Measurements from ENCODE around the gene KRT14.
"Not testable (repeated sequence)": the region's sequence is repeated elsewhere in the genome, so short reads cannot be mapped to it uniquely, and the experiment has no call there.

KRT14 gene

DNA sequence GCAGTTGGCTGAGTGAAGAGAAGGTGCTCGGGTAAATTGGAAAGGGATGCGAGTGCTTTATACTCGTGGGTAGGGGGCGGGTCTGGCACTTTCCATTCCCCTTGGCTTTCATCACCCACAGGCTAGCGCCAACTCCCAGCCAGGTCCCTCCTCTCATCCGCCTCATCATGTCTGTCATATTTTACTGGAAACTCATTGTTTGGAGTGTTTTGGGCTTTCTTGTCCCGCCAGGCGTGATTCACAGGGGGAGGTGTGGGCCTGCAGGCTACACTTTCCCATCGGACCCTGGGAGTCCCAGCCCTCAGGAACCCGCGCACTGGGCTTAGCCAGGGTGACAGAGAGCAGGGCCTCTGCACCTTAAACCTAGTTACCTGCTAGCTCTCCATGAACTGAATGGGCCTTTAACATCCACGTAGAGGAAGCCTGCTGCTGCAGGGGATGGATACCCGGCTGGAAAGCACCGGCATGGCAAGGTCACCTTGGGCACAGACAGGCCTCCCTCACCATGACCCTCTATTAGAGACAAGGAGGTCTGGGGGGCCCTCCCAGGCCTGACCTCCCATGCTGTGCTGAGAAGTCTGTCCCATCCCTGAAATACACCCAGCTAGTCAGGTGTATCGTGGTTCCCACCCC, at the start of gene KRT14:
Gene KRT14 (minus strand): TSS at position 33 of the 633 bp plus-strand sequence. CDS start 61 bp downstream, outside the sequence.
- DNase-seq (ENCODE audit: low read depth), result no peak

DNA sequence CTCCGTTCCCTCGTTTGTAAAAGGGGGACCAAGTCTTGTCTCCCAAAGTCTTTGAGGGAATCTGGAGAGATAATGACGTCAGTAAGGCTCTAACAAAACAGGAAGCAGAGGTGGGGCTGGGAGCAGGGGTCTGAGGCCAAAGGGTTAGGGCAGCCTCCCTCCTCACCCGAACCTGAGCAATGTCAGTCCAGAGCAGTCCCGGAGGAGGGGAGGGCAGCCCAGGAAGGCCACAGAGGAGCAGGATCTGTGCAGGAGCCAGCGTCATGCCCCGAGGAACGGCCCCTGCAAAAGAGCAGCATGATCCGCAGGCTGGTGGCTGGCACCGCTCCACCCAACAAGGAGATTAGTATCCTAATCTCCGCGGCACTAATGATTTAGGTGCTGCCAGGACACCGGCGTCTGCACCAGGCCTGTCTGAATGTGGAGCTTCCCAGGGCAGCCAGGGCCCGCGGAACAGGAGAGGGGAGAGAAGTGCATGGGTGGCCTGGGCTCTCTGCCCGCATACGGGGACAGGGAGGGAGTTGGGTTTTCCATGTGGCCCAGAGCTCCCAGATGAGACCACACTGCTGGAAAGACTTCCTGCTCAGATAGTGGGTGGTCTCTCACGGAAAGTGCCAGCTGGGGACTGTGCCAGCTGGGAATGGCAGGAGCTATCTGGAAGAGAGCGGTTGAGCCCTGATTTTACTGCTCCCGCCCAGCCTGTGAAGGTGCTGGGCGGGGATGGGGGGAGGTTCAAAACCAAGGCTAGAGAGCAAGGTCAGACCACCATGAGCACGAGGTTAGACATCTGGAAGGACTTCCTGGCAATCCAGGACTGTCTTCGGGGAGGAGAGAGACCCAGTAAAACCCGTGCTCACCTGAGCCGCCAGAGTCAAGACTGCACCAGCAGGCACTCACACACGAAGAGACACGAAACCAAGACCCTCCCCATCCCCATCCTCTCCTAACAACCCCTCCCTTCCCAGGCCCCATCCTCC, 48.7 kb upstream of the KRT14 start:
- DNase-seq (ENCODE audit: low read depth), result no peak

DNA sequence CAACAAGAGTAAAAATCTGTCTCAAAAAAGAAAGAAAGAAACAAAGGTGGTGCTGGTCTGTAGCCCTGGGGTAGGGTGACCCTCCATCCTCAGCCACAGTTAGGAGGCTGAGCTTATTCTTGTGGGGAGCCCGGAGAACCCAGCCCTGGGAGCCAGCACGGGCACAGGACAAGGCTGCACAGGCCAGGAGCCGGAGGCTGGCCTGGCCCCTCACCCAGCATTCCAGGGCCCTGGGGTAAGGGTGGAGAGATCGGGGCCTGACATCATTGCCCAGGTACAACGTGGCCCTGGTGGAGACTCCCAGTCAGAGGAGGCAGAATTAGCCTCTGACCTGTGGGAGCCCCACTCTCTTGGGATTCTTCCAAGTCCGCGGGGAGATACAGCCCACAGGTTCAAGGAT, 47.9 kb upstream of the KRT14 start:
- DNase-seq (ENCODE audit: low read depth), result no peak

DNA sequence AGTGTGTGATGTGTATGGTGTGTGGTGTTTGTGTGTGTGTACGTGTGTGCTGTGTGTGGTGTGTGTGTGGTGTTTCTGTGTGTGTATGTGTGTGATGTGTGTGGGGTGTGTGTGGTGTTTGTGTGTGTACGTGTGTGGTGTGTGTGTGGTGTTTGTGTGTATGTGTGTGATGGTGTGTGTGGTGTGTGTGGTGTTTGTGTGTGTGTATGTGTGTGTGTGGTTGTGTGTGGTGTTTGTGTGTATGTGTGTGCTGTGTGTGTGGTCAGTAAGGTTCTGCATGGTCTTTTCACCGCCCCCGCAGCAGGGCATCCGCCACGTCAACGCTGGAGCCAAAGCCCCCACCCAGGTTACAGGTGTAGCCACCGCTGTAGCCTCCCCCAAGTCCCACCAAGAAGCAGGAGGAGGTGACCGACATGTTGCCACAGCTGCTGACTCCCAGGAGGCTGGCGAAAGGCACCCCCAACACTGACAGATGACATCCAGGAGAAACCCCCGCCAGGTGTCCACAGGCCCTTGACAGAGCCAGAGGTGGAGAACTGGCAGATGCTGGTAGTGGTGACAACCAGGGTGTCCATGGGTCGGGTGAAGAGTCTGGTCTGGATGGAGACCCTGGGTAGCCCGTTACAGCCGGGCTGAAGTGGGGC, 47.0 kb upstream of the KRT14 start:
- no peak for DNase-seq (ENCODE audit: low read depth)

DNA sequence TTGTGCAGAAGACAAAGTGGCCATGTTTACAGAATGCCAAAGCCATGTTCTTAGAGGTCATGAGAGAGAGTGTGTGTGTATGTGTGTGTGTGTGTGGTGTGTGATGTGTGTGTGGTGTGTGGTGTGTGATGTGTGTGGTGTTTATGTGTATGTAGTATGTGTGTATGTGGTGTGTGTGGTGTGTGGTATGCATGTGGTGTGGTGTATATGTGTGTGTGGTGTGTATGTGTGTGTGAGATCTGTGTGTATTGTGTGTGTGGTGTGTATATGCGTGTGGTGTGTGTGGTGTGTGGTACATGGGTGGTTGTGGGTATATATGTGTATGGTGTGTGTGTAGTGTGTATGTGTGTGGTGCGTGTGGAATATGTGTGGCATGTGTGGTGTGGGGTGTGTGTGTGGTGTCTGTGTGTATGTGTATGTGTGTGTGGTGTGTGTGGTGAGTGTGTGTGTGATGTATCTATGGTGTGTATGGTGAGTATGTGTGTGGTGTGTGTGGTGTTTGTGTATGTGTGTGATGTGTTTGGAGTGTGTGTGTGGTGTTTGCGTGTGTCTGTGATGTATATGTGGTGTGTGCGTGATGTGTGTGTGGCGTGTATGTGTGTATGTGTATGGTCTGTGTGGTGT, 45.9 kb upstream of the KRT14 start:
- DNase-seq (ENCODE audit: low read depth), result no peak

DNA sequence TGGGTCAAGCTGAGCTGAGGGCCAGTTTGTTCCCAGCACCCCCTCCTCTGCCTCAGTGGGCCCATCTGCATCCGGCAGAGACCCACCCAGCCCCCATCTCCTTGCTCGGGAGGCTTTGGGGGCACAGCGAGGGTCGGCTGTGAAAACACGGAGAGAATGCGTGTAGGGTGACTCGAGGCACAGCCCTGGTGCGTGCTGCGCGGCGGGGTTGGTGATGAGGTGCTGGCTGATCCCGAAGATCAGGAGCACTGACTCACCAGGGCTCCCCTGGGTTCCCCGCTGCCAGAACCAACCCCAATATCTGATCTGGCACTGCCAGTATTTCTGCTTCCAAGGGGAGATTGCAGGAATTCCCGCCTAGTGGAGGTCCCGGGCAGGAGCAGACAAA, 45.2 kb upstream of the KRT14 start:
- no peak for DNase-seq (ENCODE audit: low read depth)

DNA sequence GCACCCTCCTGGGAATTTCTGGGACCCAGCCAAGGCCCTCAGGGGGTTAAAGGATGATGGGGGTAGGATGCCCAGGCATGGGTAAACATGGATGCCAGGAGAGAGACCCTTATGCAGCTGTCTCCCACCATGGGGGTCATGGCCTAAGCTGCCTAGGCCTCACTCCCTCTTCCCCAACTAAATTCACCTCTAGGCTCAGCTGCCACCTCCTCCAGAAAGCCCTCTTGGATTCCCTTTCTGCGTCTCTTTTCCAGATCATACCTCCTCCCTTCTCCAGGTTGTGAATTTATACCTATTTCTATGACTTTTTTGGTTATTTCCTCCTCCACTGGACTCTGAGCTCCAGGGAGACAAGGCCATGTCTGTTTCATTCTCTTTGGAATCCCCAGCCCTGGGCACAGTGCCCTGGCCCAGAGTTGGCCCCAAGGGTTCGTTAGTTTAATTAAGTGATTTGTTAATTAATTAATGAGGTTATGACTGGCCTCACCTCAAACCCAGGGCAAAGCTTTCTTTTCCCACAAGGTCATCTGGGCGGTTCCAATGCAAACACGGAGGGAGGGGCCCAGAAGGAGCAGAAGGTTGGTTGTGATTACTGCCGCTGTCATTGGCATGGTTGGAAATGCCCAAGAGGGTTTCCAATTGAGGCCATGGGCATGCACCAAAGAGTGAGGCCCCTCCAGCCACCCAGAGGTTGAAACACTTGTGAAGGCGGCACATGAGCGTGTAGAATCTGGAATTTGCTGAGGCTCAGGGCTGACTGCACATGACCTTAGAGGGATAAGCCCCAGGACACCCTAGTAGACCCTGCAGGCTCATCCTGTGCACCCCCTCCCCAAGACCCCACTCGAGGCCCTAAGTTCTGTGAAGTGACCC, 44.6 kb upstream of the KRT14 start:
- no peak for DNase-seq (ENCODE audit: low read depth)

DNA sequence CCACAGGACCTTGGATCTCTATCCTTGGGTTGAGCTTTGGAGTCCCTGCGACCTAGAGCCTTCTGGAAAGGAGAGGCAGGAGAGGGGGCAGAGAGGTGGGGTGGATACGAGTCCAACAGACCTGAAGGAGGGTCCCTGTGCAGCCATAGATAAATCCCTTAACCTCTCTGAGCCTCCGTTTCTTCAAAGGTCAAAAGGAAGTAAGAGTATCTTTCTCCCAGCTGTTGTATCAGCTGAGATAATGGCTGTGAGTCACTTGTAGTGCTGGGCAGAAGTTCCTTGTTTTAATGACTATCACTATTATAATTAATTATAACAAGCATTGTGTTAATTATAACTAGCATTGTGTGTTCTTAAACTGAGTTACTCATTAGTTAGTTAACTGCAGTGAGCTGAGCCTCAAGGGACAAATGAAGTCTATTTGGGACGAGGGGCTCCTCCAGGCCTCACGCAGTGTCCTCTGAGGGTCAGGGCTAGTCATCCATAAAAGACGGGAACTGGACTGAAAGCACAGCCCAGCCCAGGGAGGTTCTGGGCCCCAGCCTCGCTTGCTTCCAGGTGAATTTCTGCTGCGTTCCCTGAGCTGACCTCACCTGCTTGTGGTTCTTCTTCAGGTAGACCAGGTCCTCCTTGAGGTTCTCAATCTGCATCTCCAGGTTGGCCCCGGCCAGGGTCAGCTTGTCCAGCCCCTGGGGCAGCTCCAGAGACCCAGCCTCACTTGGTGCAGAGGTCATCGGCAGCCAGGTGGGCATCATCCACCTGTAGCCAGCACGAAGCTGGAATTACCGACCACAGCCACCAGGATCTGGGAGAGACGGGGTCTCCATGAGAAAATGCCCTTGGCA, 43.4 kb upstream of the KRT14 start:
- DNase-seq (ENCODE audit: low read depth), result no peak

DNA sequence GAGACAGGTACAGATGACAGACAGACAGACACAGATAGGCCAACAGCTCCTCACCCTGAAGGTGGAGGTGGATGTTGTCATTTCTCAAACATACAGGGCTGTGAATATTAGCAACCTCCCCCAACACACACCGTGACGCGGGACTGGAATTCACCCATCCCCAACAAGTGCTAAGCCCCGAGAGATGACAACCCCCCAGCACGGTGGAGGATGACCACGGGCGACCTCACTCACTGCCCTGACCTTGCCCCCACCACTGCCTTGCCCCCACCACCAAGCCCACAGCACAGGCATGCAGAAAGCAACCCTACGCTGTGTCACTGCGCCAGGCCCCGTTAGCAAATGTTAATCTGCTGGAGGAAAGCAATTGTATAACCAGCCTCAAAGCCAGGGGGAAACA, 42.6 kb upstream of the KRT14 start:
- no peak for DNase-seq (ENCODE audit: low read depth)

DNA sequence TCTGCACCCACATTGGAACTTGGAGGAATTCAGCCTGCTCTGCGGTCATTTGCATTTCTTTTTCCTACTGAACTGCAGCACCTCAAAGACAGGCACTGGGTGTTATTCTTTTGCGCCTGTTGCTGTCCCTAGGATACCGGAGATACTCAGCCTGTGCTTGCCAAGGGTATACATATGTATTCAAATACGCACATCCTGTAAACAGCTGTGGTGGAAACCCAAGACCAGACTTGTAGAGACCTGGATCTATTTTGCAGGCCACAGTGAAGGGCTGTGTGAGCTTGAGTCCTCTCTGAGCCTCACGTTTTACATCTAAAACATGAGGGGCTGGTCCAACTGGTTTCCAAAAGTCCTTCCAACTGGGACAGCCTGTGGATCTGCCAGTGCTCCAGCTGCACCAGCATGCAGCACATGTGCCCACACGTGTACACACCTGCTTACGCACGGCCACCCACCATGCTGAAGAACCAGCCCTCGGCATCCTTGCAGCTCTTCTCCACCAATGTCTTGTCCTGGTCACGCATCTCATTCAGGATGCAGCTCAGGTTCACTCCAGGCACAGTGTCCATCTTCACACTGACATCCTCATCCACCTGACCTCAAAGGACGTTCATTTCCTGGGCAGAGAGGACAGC, 42.0 kb upstream of the KRT14 start:
- DNase-seq (ENCODE audit: low read depth), result not testable (repeated sequence)

DNA sequence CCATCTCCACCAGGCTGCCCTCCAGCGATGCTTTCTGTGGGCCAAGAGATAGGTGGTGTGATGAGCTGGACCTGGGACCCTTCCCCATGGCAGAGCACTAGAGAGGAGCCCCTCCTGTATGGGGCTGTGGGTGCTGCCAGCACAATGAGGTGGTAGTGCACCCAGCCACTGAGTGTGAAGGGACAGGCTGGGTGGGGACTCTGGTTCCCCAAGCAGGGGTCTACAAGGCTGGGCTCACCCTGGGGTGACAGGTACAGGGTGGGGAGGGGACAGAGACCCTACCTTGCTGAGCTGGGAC, 41.3 kb upstream of the KRT14 start:
- not testable (repeated sequence) for DNase-seq (ENCODE audit: low read depth)

DNA sequence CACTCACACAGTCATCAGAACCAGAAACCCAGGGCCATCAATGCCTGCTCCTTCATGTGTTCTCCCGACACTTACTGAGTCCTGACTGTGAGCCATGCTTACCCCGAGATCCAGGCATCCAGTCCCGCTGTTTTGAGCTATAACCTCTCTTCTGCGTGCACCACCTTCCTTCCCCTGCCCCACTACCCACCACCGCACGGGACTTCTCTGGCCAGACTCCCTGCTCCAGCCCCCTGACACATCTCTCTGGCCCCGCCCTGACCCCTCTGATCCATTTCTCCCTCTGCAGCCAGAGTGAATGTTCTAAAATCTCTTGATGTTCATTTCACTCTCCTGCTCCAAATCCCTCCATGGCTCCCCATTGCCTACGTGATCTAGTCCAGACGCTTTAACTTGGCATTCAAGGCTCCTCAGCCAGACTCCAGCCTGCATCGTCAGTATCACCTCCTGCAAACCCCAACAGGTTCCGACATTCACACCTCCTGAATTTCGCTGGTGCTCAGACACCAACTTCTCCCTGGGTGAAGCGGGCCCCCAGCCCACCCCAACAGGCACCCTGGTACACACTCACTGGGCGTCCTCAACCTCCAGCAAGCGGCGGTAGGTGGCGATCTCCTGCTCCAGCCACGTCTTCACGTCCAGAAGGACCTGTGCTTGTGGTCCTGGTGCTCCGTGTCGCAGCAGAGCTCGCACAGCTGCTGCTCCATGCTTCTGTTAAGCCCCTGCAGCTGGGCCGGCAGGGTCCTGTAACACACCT, 40.8 kb upstream of the KRT14 start:
- no peak for DNase-seq (ENCODE audit: low read depth)

DNA sequence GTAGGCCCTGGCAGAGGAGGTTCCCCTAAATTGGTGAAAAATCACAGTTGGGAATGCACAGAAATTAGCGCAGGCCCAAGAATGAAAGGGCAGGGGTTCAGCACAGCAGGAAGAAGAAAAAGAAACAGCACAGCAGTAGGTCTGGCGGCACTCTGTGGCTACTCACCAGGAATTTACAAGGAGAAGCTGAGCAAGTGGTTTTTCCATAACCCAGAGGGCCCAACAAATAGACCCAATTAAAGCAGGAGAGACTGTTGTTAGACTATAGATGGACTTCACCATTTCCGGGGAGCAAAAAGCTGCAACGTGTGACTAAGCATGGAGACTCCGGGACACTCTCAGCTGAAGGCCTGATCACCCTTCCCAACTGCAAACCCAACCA, 40.2 kb upstream of the KRT14 start:
- not testable (repeated sequence) for DNase-seq (ENCODE audit: low read depth)

DNA sequence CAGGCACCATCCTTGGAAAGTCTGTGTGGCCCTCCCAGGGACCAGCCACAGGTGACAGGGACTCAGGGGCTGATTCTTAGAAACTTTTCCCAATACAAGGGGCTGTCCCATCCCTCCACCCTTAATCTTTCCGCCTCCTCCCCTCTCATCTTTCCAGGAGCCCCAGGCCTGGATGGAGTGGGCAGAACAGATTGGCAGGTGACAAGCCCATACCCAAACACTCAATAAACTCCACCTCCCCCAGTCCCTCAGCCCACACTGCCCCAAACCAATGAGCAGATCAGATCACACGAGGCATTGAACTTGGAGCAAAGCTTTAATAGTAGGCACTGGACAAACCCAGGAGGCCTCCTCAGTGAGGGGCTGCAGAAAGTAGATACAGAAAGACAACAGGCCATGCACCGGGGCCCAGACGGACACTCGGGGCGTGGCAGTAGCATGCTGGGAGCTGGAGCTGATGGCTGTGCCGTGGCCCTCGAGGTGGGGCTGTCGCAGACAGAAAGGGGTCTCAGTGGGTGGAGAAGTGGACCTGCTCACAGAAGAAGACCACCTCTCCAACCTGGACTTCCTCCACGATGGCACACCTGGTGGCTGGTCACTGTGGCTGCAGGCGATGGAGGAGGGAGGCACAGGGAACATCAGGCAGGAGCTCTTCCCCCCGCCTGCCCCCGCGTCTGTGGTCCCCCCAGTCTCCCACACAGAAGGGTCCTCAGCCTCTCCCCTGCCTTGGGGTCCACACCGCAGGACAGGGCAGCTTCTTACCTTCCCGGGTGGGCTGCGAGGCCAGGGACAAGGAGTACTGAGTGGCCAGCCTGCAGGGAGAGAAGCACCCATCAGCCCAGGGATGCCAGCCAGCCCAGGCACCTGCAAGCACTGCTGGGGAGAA, 39.6 kb upstream of the KRT14 start:
- DNase-seq (ENCODE audit: low read depth), result not testable (repeated sequence)

DNA sequence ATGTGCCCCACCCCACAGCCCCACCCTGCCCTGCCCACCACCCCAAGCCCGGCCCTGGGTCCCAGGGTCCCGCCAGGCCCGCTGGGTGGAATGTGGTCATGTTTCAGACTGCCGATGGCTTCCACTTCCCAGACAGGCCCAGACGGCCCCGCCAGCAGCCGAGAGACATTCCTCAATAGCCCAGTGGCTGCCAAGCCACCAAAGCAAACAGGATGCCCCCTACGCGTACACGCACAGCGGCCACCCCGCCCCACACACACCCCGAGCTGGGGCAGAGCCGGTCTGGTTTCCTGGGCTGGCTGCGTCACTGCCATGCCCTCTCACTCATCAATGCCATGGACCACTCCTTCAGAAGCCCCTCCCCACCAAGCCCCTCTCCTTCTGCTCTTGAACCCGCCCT, 38.9 kb upstream of the KRT14 start:
- no peak for DNase-seq (ENCODE audit: low read depth)

DNA sequence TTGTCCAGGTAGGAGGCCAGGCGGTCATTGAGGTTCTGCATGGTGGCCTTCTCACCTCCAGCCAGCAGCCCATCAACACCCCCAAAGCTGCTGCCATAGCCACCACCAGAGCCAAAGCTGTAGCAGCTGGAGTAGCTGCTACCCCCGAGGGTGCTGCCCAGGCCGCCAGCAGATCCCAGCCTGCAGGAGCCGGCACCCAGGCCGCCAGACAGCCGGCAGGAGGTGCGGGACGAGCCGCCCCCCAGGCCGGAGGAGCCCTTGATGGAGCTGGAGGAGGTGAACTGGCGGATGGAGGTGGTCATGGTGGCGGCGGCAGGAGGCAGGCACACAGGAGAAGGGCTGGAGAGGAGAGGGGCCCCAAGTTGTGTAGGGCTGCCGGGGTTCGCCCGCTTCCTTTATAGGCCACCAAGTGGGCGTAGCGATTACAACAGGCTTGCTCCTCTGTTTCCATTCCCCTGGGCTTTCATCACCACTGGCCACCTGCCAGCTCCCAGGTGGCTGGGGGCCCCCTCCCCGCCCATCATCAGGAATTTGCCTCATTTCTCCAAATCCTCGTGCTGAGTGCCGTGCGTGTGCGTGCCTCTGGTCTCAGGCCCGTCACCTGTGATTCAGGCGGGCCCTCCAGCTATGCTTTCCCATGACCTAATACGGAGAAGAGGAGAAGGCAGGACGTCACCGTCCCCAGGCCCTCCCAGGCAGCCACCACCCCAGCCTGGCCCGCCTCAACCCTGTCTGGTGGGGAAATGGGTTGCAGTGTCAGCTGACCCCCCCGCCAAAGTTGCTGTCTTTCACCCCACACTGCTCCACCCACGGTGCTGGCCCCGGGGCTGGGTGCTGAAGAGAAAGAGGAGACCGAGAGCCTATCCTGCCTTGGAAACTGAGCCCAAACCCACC, 37.8 kb upstream of the KRT14 start, which contains the start of gene KRT17:
Gene KRT17 (minus strand): TSS at position 368 of the 894 bp plus-strand sequence. CDS start 66 bp downstream, at position 302.
- no peak for DNase-seq (ENCODE audit: low read depth)

DNA sequence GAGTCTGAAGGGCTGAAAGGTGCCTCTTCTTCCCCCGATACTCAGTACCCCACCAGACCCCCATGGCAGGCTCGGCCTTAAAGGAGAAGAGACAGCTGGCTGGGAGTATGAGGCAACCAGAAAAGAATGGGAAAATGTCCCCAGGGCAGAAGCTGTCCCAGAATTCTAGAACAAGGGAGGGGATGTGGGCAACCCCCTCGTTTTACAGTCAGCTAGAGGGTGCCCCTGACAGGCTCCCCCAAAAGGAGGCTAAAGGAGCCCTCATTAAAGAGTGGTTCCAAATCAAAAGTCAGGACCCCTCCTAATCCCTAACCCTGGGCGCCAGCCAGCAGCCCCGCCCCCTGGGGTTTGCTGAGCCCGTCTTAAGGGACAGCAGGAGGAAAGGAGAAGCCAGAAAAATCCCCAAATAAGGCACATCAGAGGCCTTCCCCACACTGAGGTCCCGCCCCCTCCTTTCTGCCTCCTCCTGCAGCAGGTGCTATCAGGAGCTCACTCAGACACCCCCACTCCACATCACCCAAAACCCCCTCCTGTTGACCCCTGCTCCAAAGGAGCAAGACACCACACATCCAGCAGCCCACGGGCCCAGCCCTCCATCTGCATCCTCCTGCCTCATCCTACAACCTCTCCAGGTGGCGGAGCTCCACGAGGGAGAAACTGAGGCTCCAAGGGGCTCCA, 36.6 kb upstream of the KRT14 start:
- not testable (repeated sequence) for DNase-seq (ENCODE audit: low read depth)

Measured in stromal cell of bone marrow (primary cell).